MM.1S (cell line): ENCODE measurements around the gene NEGR1.

Experiments
- DNase-seq: peaks from one replicate; pipeline ENCODE4 v3.0.0-alpha.2; 2015
- H2AFZ ChIP-seq: fragments of 300-600 bp; sonication (generic); 2 replicates; pipeline ENCODE4 v1.6.0; 2016; ENCODE audit warnings: antibody characterized with exemption, low read length
- H3F3A ChIP-seq: fragments of 300-600 bp; sonication (generic); 2 replicates; pipeline ENCODE4 v1.6.1; 2016; ENCODE audit warnings: mild to moderate bottlenecking, antibody characterized with exemption, low read length, moderate library complexity, mixed read lengths; ENCODE audit not compliant: insufficient read depth
- H3K27ac ChIP-seq: fragments of 300-600 bp; sonication (generic); 2 replicates; pipeline ENCODE4 v1.5.1; 2016; ENCODE audit warnings: mild to moderate bottlenecking, low read length
- H3K27me3 ChIP-seq: fragments of 300-600 bp; sonication (generic); replicated peaks from 2 replicates; pipeline ENCODE4 v1.6.0; 2016; ENCODE audit warnings: low read length; ENCODE audit not compliant: insufficient read depth
- H3K36me3 ChIP-seq: fragments of 300-600 bp; sonication (generic); replicated peaks from 2 replicates; pipeline ENCODE4 v1.6.1; 2016; ENCODE audit warnings: mild to moderate bottlenecking, low read length, mixed read lengths; ENCODE audit not compliant: insufficient read depth
- H3K4me1 ChIP-seq: fragments of 300-600 bp; sonication (generic); 2 replicates; pipeline ENCODE4 v1.6.1; 2016; ENCODE audit warnings: low read length, mixed read lengths
- H3K4me2 ChIP-seq: fragments of 300-600 bp; sonication (generic); 2 replicates; pipeline ENCODE4 v1.6.0; 2016; ENCODE audit warnings: low read depth, low read length
- H3K4me3 ChIP-seq: fragments of 300-600 bp; sonication (generic); 2 replicates; pipeline ENCODE4 v1.5.1; 2016; ENCODE audit warnings: low read length, mixed read lengths
- H3K79me2 ChIP-seq: fragments of 300-600 bp; sonication (generic); 2 replicates; pipeline ENCODE4 v1.6.1; 2016; ENCODE audit warnings: mixed run types, low read length, mixed read lengths
- H3K9ac ChIP-seq: fragments of 300-600 bp; sonication (generic); 2 replicates; pipeline ENCODE4 v1.6.1; 2016; ENCODE audit warnings: low read length, mixed read lengths
- H3K9me2 ChIP-seq: fragments of 300-600 bp; sonication (generic); replicated peaks from 2 replicates; pipeline ENCODE4 v1.6.1; 2016; ENCODE audit warnings: mild to moderate bottlenecking, low read length, mixed read lengths; ENCODE audit not compliant: insufficient read depth
- H3K9me3 ChIP-seq: fragments of 300-600 bp; sonication (generic); replicated peaks from 2 replicates; pipeline ENCODE4 v1.6.1; 2016; ENCODE audit warnings: mild to moderate bottlenecking, low read length, mixed read lengths; ENCODE audit not compliant: insufficient read depth
- H4K20me1 ChIP-seq: fragments of 300-600 bp; sonication (generic); 2 replicates; pipeline ENCODE4 v1.6.1; 2016; ENCODE audit warnings: mild to moderate bottlenecking, low read length, moderate library complexity, mixed read lengths; ENCODE audit not compliant: insufficient read depth
- EZH2 ChIP-seq: fragments of 300-600 bp; sonication (generic); optimal IDR thresholded peaks from 2 replicates; pipeline ENCODE3; 2017; ENCODE audit warnings: low read depth, mild to moderate bottlenecking, antibody characterized with exemption, low read length, mixed read lengths
- EZH2phosphoT487 ChIP-seq: fragments of 300-600 bp; sonication (generic); IDR thresholded peaks from 2 replicates; pipeline ENCODE4 v1.6.1; 2018; ENCODE audit warnings: antibody characterized with exemption, low read length
- TF ChIP-seq, protein P1 (sequence below): fragments of 300-600 bp; sonication (generic); IDR thresholded peaks from 2 replicates; pipeline ENCODE4 v1.5.1; 2016; ENCODE audit warnings: antibody characterized with exemption, low read length, mixed read lengths

NEGR1 gene

DNA sequence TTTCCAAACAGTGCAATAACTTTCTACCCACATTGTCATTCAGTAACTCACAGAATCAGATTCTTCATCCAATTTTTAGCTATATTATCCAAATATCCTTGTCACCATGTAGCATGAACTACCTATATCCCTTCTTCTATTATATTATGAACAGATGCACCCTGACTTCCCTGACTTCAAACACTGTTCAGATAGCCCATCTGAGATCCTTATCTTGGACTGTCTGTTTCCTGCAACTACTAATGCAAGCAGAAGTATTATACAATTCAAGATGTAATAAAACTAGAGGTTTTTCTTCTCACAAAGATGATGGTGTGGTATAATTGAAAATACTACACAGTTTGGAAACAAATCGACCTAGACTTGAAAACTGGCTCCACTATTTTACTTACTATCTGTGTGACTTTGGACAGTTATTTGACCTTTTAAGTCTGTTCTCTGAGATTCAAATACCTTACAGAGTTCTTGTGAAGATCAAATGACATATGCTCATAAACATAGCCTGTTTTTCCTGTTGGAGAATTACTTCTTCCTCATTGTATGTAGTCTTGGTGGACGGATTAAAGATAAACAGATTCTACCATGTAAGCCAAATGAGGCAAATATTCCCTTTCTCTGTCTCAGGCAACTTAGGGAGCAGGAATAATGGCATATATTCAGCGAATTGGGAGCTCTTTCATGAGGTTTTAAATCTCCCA is 793.6 kb downstream of the NEGR1 start:
- no peaks in the 10 kb centered on the region for H3K4me1 ChIP-seq
- no peak overlapping the region for H3K4me3 ChIP-seq
- no peak overlapping the region for H3K27ac ChIP-seq
- no peaks in the 10 kb centered on the region for H3F3A ChIP-seq
- H3K9ac ChIP-seq: no peak overlapping the region
- no peaks in the 10 kb centered on the region for H3K9me2 ChIP-seq
- no peaks in the 10 kb centered on the region for H3K79me2 ChIP-seq
- H2AFZ ChIP-seq: no peak overlapping the region
- no peak for DNase-seq
- H3K4me2 ChIP-seq: no peak overlapping the region
- no peaks in the 10 kb centered on the region for H3K36me3 ChIP-seq
- no peaks in the 10 kb centered on the region for H3K27me3 ChIP-seq
- TF ChIP-seq EZH2: no peak
- no peaks in the 10 kb centered on the region for H4K20me1 ChIP-seq
- no peaks in the 10 kb centered on the region for H3K9me3 ChIP-seq

DNA sequence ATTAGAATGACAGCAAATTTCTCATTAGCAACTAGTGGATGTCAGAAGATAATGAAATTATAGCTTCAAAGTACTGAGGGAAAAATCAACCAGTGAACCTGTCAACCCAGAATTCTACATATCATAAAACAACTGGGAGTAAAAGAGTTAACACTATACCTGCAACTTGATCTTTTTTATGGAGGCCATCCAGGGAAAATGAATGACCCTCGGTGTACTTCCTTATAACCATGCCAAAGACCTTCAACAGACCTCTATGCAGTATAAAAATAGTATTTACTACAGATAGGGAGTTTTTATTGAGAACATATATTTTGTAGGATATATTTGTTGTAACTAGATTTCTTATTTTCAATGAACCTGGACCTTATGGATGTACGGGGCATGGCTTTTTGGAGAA is 809.0 kb downstream of the NEGR1 start:
- TF ChIP-seq EZH2: no peak
- TF ChIP-seq, protein P1, sequence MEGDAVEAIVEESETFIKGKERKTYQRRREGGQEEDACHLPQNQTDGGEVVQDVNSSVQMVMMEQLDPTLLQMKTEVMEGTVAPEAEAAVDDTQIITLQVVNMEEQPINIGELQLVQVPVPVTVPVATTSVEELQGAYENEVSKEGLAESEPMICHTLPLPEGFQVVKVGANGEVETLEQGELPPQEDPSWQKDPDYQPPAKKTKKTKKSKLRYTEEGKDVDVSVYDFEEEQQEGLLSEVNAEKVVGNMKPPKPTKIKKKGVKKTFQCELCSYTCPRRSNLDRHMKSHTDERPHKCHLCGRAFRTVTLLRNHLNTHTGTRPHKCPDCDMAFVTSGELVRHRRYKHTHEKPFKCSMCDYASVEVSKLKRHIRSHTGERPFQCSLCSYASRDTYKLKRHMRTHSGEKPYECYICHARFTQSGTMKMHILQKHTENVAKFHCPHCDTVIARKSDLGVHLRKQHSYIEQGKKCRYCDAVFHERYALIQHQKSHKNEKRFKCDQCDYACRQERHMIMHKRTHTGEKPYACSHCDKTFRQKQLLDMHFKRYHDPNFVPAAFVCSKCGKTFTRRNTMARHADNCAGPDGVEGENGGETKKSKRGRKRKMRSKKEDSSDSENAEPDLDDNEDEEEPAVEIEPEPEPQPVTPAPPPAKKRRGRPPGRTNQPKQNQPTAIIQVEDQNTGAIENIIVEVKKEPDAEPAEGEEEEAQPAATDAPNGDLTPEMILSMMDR: no peak
- TF ChIP-seq EZH2phosphoT487: no peak
- H3K9me2 ChIP-seq: no peaks in the 10 kb centered on the region
- H3K9ac ChIP-seq: no peak overlapping the region
- H3K27me3 ChIP-seq: no peaks in the 10 kb centered on the region
- DNase-seq: no peak
- no peaks in the 10 kb centered on the region for H3F3A ChIP-seq
- H2AFZ ChIP-seq: no peak overlapping the region
- H3K4me2 ChIP-seq: no peak overlapping the region
- H3K27ac ChIP-seq: no peak overlapping the region
- no peaks in the 10 kb centered on the region for H3K9me3 ChIP-seq
- H4K20me1 ChIP-seq: no peaks in the 10 kb centered on the region
- no peaks in the 10 kb centered on the region for H3K4me1 ChIP-seq
- H3K36me3 ChIP-seq: no peaks in the 10 kb centered on the region
- H3K4me3 ChIP-seq: no peak overlapping the region
- H3K79me2 ChIP-seq: no peaks in the 10 kb centered on the region

DNA sequence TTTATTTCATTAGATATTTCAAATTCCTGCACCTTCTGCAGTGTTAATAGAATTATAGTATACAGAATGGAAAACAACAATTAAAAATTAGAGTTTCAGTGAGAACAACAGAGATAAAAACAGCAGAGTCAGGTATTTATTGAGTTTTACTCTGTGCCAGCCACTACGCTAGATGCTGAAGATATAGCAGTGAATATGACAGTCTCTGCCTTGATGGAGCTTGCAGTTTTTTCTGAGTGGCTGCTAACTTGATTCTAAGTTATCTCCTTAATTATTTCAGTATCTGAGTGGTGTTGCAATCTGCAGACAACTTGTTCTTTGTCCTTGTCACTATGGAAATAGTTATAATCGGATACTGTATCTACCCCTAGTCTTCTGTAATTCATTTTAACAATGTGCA is 817.2 kb downstream of the NEGR1 start:
- no peak overlapping the region for H3K4me3 ChIP-seq
- H3K9me2 ChIP-seq: no peaks in the 10 kb centered on the region
- no peak for DNase-seq
- H3K79me2 ChIP-seq: no peaks in the 10 kb centered on the region
- H3K9ac ChIP-seq: no peak overlapping the region
- no peak overlapping the region for H2AFZ ChIP-seq
- H3K9me3 ChIP-seq: no peaks in the 10 kb centered on the region
- H3K4me2 ChIP-seq: no peak overlapping the region
- no peaks in the 10 kb centered on the region for H3F3A ChIP-seq
- H3K27ac ChIP-seq: no peak overlapping the region
- H3K4me1 ChIP-seq: no peaks in the 10 kb centered on the region
- no peaks in the 10 kb centered on the region for H3K36me3 ChIP-seq
- H3K27me3 ChIP-seq: no peaks in the 10 kb centered on the region
- H4K20me1 ChIP-seq: no peaks in the 10 kb centered on the region
- TF ChIP-seq EZH2 (no peak), EZH2phosphoT487 (no peak)
- TF ChIP-seq, protein P1: no peak

DNA sequence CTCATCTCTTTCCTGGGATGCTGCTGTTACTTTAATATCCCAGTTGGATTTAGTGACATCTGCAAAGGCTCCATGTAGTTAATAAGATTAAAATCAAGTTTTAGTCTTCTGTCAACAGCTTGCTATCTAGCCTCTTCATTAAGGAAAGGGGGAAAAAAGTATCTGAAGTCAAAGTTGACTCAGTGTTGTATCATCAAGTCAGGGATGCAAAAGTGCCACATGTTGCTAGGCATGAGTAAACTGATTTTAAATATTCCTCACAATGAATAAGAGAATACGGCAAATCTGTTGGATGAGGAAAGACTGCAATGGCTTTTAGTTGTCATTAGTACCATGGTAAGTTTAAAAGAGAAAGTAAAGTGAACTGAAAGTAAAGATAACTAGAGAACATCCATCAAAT is 818.3 kb downstream of the NEGR1 start:
- Histone ChIP-seq H3K9me3 (no peaks in the 10 kb centered on the region), H3K79me2 (no peaks in the 10 kb centered on the region), H3K4me1 (no peaks in the 10 kb centered on the region), H3K27me3 (no peaks in the 10 kb centered on the region), H3K27ac (no peak overlapping the region), H3K4me2 (no peak overlapping the region), H3K9ac (no peak overlapping the region), H3K9me2 (no peaks in the 10 kb centered on the region), H3K36me3 (no peaks in the 10 kb centered on the region), H3F3A (no peaks in the 10 kb centered on the region), H3K4me3 (no peak overlapping the region), H4K20me1 (no peaks in the 10 kb centered on the region), H2AFZ (no peak overlapping the region)
- TF ChIP-seq EZH2phosphoT487: no peak
- TF ChIP-seq, protein P1: no peak
- no peak for TF ChIP-seq EZH2
- DNase-seq: no peak
